HCT116 (cell line): ENCODE results near the gene AP5Z1. TPM values are rescaled to one million over a fixed set of nuclear protein-coding genes. Genes with fewer than 3 reads are reported as not detected.

Source experiments
- ATAC-seq: fragments of 200-7000 bp; cut with Tn5 transposase; 2 replicates; pipeline ENCODE4 v1.9.1; 2020; ENCODE audit warnings: mild to moderate bottlenecking, moderate library complexity
- BruUV-seq: library from RNA; stranded (reverse); fragments of 400-500 nt; replicated peaks from 2 replicates; lab custom pipeline; 2021; lab: Mats Ljungman, UMichigan
- CTCF ChIA-PET: fragments of 300-600 bp; sonication (Branson Sonifier 250); formaldehyde crosslinking; loops from one replicate; lab custom pipeline; 2021; ENCODE audit warnings: antibody characterized with exemption; lab: Charles Lee
- POLR2A ChIA-PET: fragments of 300-600, 350-600 bp; sonication (Branson Sonifier 250); formaldehyde crosslinking; loops from one replicate; lab custom pipeline; 2021; ENCODE audit warnings: antibody characterized with exemption; lab: Charles Lee
- RAD21 ChIA-PET, 2 experiments: fragments of 300-600 bp; sonication (Branson Sonifier 250); formaldehyde crosslinking; loops; one replicate each; lab custom pipeline; 2023; ENCODE audit warnings: low total read pairs in 2 of 2; ENCODE audit not compliant: uncharacterized antibody in 2 of 2, unreplicated experiment in 2 of 2, low non-redundant PET in 1 of 2; lab: Charles Lee
- DNase-seq: peaks from one replicate; pipeline ENCODE4 v3.0.0-alpha.2; 2010; ENCODE audit warnings: low read depth, low spot score
- H2AFZ ChIP-seq: fragments of 200-600 bp; shearing (Covaris generic), sonication (generic); 2 replicates; pipeline ENCODE4 v1.6.1; 2017; ENCODE audit warnings: low read depth, mixed run types, mixed read lengths, antibody characterized with exemption, low read length; ENCODE audit not compliant: poor library complexity, severe bottlenecking
- H3K27ac ChIP-seq: 2 replicates; pipeline ENCODE4 v1.5.1; 2012; ENCODE audit warnings: low read depth, low read length
- H3K27me3 ChIP-seq: fragments of 200-600 bp; sonication (generic); 2 replicates; pipeline ENCODE4 v1.6.1; 2016; ENCODE audit warnings: mixed run types, low read length, mixed read lengths; ENCODE audit not compliant: insufficient read depth
- H3K36me3 ChIP-seq, 2 experiments: fragments of 200-500 bp in 1 of 2; fragments of 200-600 bp in 1 of 2; sonication (Bioruptor generic) in 1 of 2; sonication (generic) in 1 of 2; 2 replicates each; pipeline versions ENCODE4 v1.5.1 to v1.6.1; 2014 to 2016; ENCODE audit warnings: low read length in 2 of 2, inconsistent platforms in 1 of 2, mixed read lengths in 1 of 2, mixed run types in 1 of 2; ENCODE audit not compliant: insufficient read depth in 2 of 2, control insufficient read depth in 1 of 2
- H3K4me1 ChIP-seq, 2 experiments: fragments of 200-600 bp in 1 of 2; sonication (generic) in 1 of 2; 2 replicates each; pipeline versions ENCODE4 v1.5.1 to v1.6.1; 2012 to 2017; ENCODE audit warnings: low read length in 2 of 2, inconsistent platforms in 1 of 2, mild to moderate bottlenecking in 1 of 2, mixed read lengths in 1 of 2, mixed run types in 1 of 2, moderate library complexity in 1 of 2; ENCODE audit not compliant: insufficient read depth in 2 of 2, control insufficient read depth in 1 of 2
- H3K4me2 ChIP-seq: fragments of 200-600 bp; sonication (generic); 2 replicates; pipeline ENCODE4 v1.6.1; 2017; ENCODE audit warnings: mixed run types, low read length, mixed read lengths
- H3K4me3 ChIP-seq, 2 experiments: fragments of 200-600 bp in 1 of 2; sonication (generic) in 1 of 2; replicated peaks in 1 of 2; 2 replicates each; pipeline ENCODE4 v1.5.1; 2011 to 2016; ENCODE audit warnings: low read length in 2 of 2, control low read depth in 1 of 2, low read depth in 1 of 2, mild to moderate bottlenecking in 1 of 2, mixed read lengths in 1 of 2, mixed run types in 1 of 2
- H3K79me2 ChIP-seq: fragments of 200-600 bp; sonication (generic); 2 replicates; pipeline ENCODE4 v1.6.1; 2017; ENCODE audit warnings: mild to moderate bottlenecking, mixed run types, low read length, moderate library complexity, mixed read lengths; ENCODE audit not compliant: insufficient read depth
- H3K9ac ChIP-seq: fragments of 200-600 bp; sonication (generic); 2 replicates; pipeline ENCODE4 v1.6.1; 2016; ENCODE audit warnings: low read length, mixed read lengths
- H3K9me2 ChIP-seq: fragments of 200-600 bp; sonication (generic), shearing (Covaris generic); 2 replicates; pipeline ENCODE4 v1.6.1; 2017; ENCODE audit warnings: mixed run types, mild to moderate bottlenecking, moderate library complexity; ENCODE audit not compliant: insufficient read depth
- H3K9me3 ChIP-seq, 2 experiments: fragments of 200-500 bp in 1 of 2; fragments of 200-600 bp in 1 of 2; sonication (Bioruptor generic) in 1 of 2; sonication (generic) in 1 of 2; 2 replicates each; pipeline ENCODE4 v1.6.1; 2014 to 2017; ENCODE audit warnings: low read length in 2 of 2, mixed read lengths in 2 of 2, inconsistent platforms in 1 of 2, low read depth in 1 of 2, mild to moderate bottlenecking in 1 of 2, mixed run types in 1 of 2, moderate library complexity in 1 of 2; ENCODE audit not compliant: control insufficient read depth in 1 of 2, insufficient read depth in 1 of 2
- H4K20me1 ChIP-seq: fragments of 200-600 bp; sonication (generic), shearing (Covaris generic); 2 replicates; pipeline ENCODE4 v1.6.1; 2017; ENCODE audit warnings: mixed run types, mild to moderate bottlenecking, moderate library complexity; ENCODE audit not compliant: insufficient read depth
- ATF3 ChIP-seq: IDR thresholded peaks from 2 replicates; pipeline ENCODE4 v1.6.1; 2012
- CBX3 ChIP-seq: IDR thresholded peaks from 2 replicates; pipeline ENCODE4 v1.6.1; 2012; ENCODE audit warnings: low read depth
- CTCF ChIP-seq, 3 experiments: fragments of 200-600 bp in 1 of 3; sonication (generic) in 1 of 3; IDR thresholded peaks in 2 of 3; conservative IDR thresholded peaks in 1 of 3; 2 replicates each; pipeline ENCODE4 v1.5.1; 2012 to 2017; ENCODE audit warnings: low read depth in 2 of 3, low read length in 2 of 3, antibody characterized with exemption in 1 of 3, borderline replicate concordance in 1 of 3, control low read depth in 1 of 3, mild to moderate bottlenecking in 1 of 3, mixed read lengths in 1 of 3, mixed run types in 1 of 3, moderate library complexity in 1 of 3; ENCODE audit not compliant: insufficient read depth in 1 of 3
- EZH2phosphoT487 ChIP-seq: fragments of 200-600 bp; IDR thresholded peaks from 2 replicates; pipeline ENCODE4 v1.6.1; 2018; ENCODE audit warnings: antibody characterized with exemption, borderline replicate concordance
- FOSL1 ChIP-seq: IDR thresholded peaks from 2 replicates; pipeline ENCODE4 v1.6.1; 2012; ENCODE audit warnings: low read depth
- JUND ChIP-seq: IDR thresholded peaks from 2 replicates; pipeline ENCODE4 v1.6.1; 2012
- POLR2A ChIP-seq: IDR thresholded peaks from 2 replicates; pipeline ENCODE4 v1.7.0; 2011; ENCODE audit warnings: borderline replicate concordance; ENCODE audit not compliant: insufficient read depth, insufficient read length; ENCODE audit errors: extremely low read depth
- POLR2AphosphoS5 ChIP-seq: IDR thresholded peaks from 2 replicates; pipeline ENCODE4 v1.6.1; 2011; ENCODE audit warnings: mild to moderate bottlenecking, low read depth, low read length, moderate library complexity
- RAD21 ChIP-seq: IDR thresholded peaks from 2 replicates; pipeline ENCODE4 v1.6.1; 2012; ENCODE audit warnings: low read depth, mild to moderate bottlenecking
- SRF ChIP-seq: IDR thresholded peaks from 2 replicates; pipeline ENCODE4 v1.6.1; 2012; ENCODE audit warnings: low read depth
- ZBTB33 ChIP-seq: IDR thresholded peaks from 2 replicates; pipeline ENCODE4 v1.6.1; 2011; ENCODE audit warnings: mild to moderate bottlenecking, low read length, moderate library complexity; ENCODE audit not compliant: insufficient replicate concordance; ENCODE audit errors: extremely low read depth
- ZNF274 ChIP-seq: fragments of 200-500 bp; sonication (Bioruptor generic); IDR thresholded peaks from 2 replicates; pipeline ENCODE4 v1.6.1; 2014; ENCODE audit warnings: mild to moderate bottlenecking, low read depth, low read length, inconsistent platforms
- intact Hi-C: fragments of 100-400 bp; cut with micrococcal nuclease; formaldehyde crosslinking; loops from 2 replicates; pipeline ENCODE4 v1.10.0; 2022
- total RNA-seq: library from RNA; stranded (reverse); gene quantifications from one replicate; pipeline ENCODE4 v1.2.1, GENCODE V29; 2021; ENCODE audit not compliant: unreplicated experiment

AP5Z1 gene
- total RNA-seq, 1 experiment from 2014 or later = 23.2 TPM

- no peak for TF ChIP-seq JUND
- TF ChIP-seq FOSL1 = no peak
- TF ChIP-seq POLR2A = no peak
- no peak for TF ChIP-seq ZBTB33
- TF ChIP-seq RAD21 = no peak
- no peak for TF ChIP-seq CBX3
- no peak for TF ChIP-seq ZNF274
- Histone ChIP-seq H3K27ac (no peak overlapping the region), H3K36me3 (no peaks in the 10 kb centered on the region), H4K20me1 (no peaks in the 10 kb centered on the region), H2AFZ (no peak overlapping the region), H3K79me2 (no peaks in the 10 kb centered on the region), H3K9ac (no peak overlapping the region), H3K9me3 (no peaks in the 10 kb centered on the region), H3K4me2 (no peak overlapping the region), H3K4me1 (peaks cover 2 to 4% of the 10 kb centered on the region in 2 experiments; a peak in 2 of 4 replicates), H3K4me3 (no peak overlapping the region), H3K27me3 (no peaks in the 10 kb centered on the region), H3K9me2 (no peaks in the 10 kb centered on the region)
- intact Hi-C loops = loop anchor here (2.0 kb wide), 1 partner anchor 83 kb away; the partner anchor contains the start of gene RADIL
- ChIA-PET CTCF (interaction anchor here (2.9 kb wide), 1 partner anchor 286 kb away, joined by 28 read pairs; no protein-coding TSS in a partner anchor), POLR2A (no interaction called here), RAD21 (no interaction called here)
- no TSS peak for BruUV-seq
- ATAC-seq (no peak), DNase-seq (no peak)
Measured at GRCh38 chr7:4799508-4800268, 24.3 kb downstream of the AP5Z1 start.

- ATAC-seq = no peak
- ChIA-PET POLR2A (no interaction called here), CTCF (no interaction called here), RAD21 (no interaction called here)
- H3K79me2 ChIP-seq = no peaks in the 10 kb centered on the region
- H3K4me1 ChIP-seq = no peaks in the 10 kb centered on the region
- no peaks in the 10 kb centered on the region for H3K27me3 ChIP-seq
- H3K9me3 ChIP-seq = no peaks in the 10 kb centered on the region
- intact Hi-C loops = no loop called here
- no peak overlapping the region for H3K4me3 ChIP-seq
- H4K20me1 ChIP-seq = no peaks in the 10 kb centered on the region
- DNase-seq = no peak
- no peaks in the 10 kb centered on the region for H3K9me2 ChIP-seq
- no peak overlapping the region for H3K27ac ChIP-seq
- no peak overlapping the region for H3K9ac ChIP-seq
- H2AFZ ChIP-seq = no peak overlapping the region
- H3K4me2 ChIP-seq = no peak overlapping the region
- H3K36me3 ChIP-seq = no peaks in the 10 kb centered on the region
- BruUV-seq = no TSS peak
- TF ChIP-seq POLR2AphosphoS5 = no peak
- no peak for TF ChIP-seq ATF3
- no peak for TF ChIP-seq RAD21
- no peak for TF ChIP-seq JUND
- TF ChIP-seq CTCF (IDR thresholded peaks at IDR 0.05 in 2 of 3, conservative IDR thresholded peaks at IDR 0.05 in 1 of 3; ENCODE audit: borderline replicate concordance in 1 of 3, insufficient read depth in 1 of 3, low read depth in 2 of 3, low read length in 2 of 3) = no peak
- no peak for TF ChIP-seq CBX3
- no peak for TF ChIP-seq EZH2phosphoT487
- no peak for TF ChIP-seq SRF
Measured at GRCh38 chr7:4800487-4800886, 25.1 kb downstream of the AP5Z1 start.
